Keratinocyte (primary cell): Measurements from ENCODE around the gene NBEA. TPM values are rescaled to one million over a fixed set of nuclear protein-coding genes. Genes with fewer than 3 reads are reported as not detected.

ENCODE experiments used
- DNase-seq: peaks from one replicate; pipeline ENCODE4 v3.0.0-alpha.2; 2011; ENCODE audit warnings: low read depth, missing footprints, low spot score
- FAIRE-seq: peaks from 2 replicates; lab custom pipeline; 2011; peaks lifted over from hg19 to GRCh38; lab: Jason Lieb, UNC
- H2AFZ ChIP-seq: 2 replicates; pipeline ENCODE4 v1.6.0; 2012; ENCODE audit warnings: low read length, control low read depth, inconsistent platforms; ENCODE audit not compliant: control insufficient read depth
- H3K27ac ChIP-seq: 2 replicates; pipeline ENCODE4 v1.5.1; 2011; ENCODE audit warnings: low read length; ENCODE audit not compliant: control insufficient read depth, insufficient read depth
- H3K27me3 ChIP-seq: 3 replicates; pipeline ENCODE4 v1.6.0; 2011; ENCODE audit warnings: low read length; ENCODE audit not compliant: control insufficient read depth, insufficient read depth; ENCODE audit errors: extremely low read depth
- H3K36me3 ChIP-seq, 2 experiments: 2 replicates in 1 of 2; 3 replicates in 1 of 2; pipeline ENCODE4 v1.5.1; 2011; ENCODE audit warnings: low read length in 2 of 2, mild to moderate bottlenecking in 1 of 2; ENCODE audit not compliant: control insufficient read depth in 2 of 2, insufficient read depth in 2 of 2; ENCODE audit errors: extremely low read depth in 1 of 2
- H3K4me1 ChIP-seq: 3 replicates; pipeline ENCODE4 v1.5.1; 2011; ENCODE audit warnings: low read length; ENCODE audit not compliant: control insufficient read depth, insufficient read depth; ENCODE audit errors: extremely low read depth
- H3K4me2 ChIP-seq: 3 replicates; pipeline ENCODE4 v1.6.0; 2011; ENCODE audit warnings: low read depth, low read length; ENCODE audit not compliant: control insufficient read depth, insufficient read depth; ENCODE audit errors: extremely low read depth
- H3K4me3 ChIP-seq, 3 experiments: fragments of 200-600 bp in 1 of 3; sonication (generic) in 1 of 3; 2 replicates in 2 of 3; 3 replicates in 1 of 3; pipeline ENCODE4 v1.5.1; 2011 to 2016; ENCODE audit warnings: low read length in 3 of 3, mild to moderate bottlenecking in 3 of 3, control low read depth in 2 of 3, inconsistent platforms in 1 of 3, low read depth in 1 of 3, mixed read lengths in 1 of 3, mixed run types in 1 of 3, moderate library complexity in 1 of 3; ENCODE audit not compliant: control insufficient read depth in 2 of 3, insufficient read depth in 2 of 3; ENCODE audit errors: extremely low read depth in 1 of 3
- H3K79me2 ChIP-seq: 2 replicates; pipeline ENCODE4 v1.6.0; 2012; ENCODE audit warnings: low read length; ENCODE audit not compliant: control insufficient read depth, insufficient read depth
- H3K9ac ChIP-seq: 3 replicates; pipeline ENCODE4 v1.6.0; 2011; ENCODE audit warnings: low read length; ENCODE audit not compliant: control insufficient read depth, insufficient read depth; ENCODE audit errors: extremely low read depth
- H3K9me1 ChIP-seq: 3 replicates; pipeline ENCODE4 v1.6.0; 2011; ENCODE audit warnings: low read length; ENCODE audit not compliant: control insufficient read depth, insufficient read depth; ENCODE audit errors: extremely low read depth
- H3K9me3 ChIP-seq: 2 replicates; pipeline ENCODE4 v1.5.1; 2012; ENCODE audit warnings: low read depth, low read length; ENCODE audit not compliant: control insufficient read depth
- H4K20me1 ChIP-seq: 3 replicates; pipeline ENCODE4 v1.6.0; 2011; ENCODE audit warnings: low read length; ENCODE audit not compliant: control insufficient read depth, insufficient read depth; ENCODE audit errors: extremely low read depth
- EZH2 ChIP-seq: IDR thresholded peaks from one replicate; pipeline ENCODE4 v1.6.1; 2012; ENCODE audit warnings: inconsistent platforms, mild to moderate bottlenecking, low read length, moderate library complexity
- dilution Hi-C: fragments of 300-500 bp; cut with MboI; formaldehyde crosslinking; loops from one replicate; pipeline ENCODE4 v1.7.0; 2020; ENCODE audit warnings: low sequenced_read_pairs; ENCODE audit not compliant: extremely low pct_ligation_motif_present
- polyA plus RNA-seq, 5 experiments: library from polyadenylated mRNA; depleted of rRNA in 3 of 5; stranded (reverse) in 3 of 5; stranded (forward) in 1 of 5; unstranded in 1 of 5; fragments of >200 nt; gene quantifications; 1 replicate in 1 of 5; 2 replicates in 3 of 5; 3 replicates in 1 of 5; pipeline versions ENCODE4 v1.2.1 to v1.2.3, GENCODE V29; 2011 to 2012; ENCODE audit warnings: missing spikeins in 2 of 5, low read depth in 1 of 5, low replicate concordance in 1 of 5
- TF ChIP-seq, protein P1 (sequence below), 3 experiments: IDR thresholded peaks in 1 of 3; conservative IDR thresholded peaks in 1 of 3; optimal IDR thresholded peaks in 1 of 3; 2 replicates in 2 of 3; 3 replicates in 1 of 3; pipeline versions ENCODE3 to v1.5.1; 2011; ENCODE audit warnings: low read length in 3 of 3, mild to moderate bottlenecking in 3 of 3, moderate library complexity in 2 of 3, control low read depth in 1 of 3, inconsistent platforms in 1 of 3; ENCODE audit not compliant: insufficient read depth in 2 of 3; ENCODE audit errors: extremely low read depth in 1 of 3

Gene NBEA
- polyA plus RNA-seq, 1 donor (not counting 4 experiments of a cell fraction or from before 2014, with no cell fraction given) = 0.05 TPM

- DNase-seq = no peak
- Histone ChIP-seq H3K9me1 (no peaks in the 10 kb centered on the region), H3K36me3 (no peaks in the 10 kb centered on the region), H3K4me3 (no peak overlapping the region), H3K27me3 (peaks cover 20% of the 10 kb centered on the region), H3K27ac (no peak overlapping the region), H3K79me2 (no peaks in the 10 kb centered on the region), H3K9me3 (no peaks in the 10 kb centered on the region), H3K9ac (no peak overlapping the region), H3K4me1 (no peaks in the 10 kb centered on the region), H2AFZ (no peak overlapping the region), H4K20me1 (no peaks in the 10 kb centered on the region), H3K4me2 (no peak overlapping the region)
- TF ChIP-seq, protein P1, sequence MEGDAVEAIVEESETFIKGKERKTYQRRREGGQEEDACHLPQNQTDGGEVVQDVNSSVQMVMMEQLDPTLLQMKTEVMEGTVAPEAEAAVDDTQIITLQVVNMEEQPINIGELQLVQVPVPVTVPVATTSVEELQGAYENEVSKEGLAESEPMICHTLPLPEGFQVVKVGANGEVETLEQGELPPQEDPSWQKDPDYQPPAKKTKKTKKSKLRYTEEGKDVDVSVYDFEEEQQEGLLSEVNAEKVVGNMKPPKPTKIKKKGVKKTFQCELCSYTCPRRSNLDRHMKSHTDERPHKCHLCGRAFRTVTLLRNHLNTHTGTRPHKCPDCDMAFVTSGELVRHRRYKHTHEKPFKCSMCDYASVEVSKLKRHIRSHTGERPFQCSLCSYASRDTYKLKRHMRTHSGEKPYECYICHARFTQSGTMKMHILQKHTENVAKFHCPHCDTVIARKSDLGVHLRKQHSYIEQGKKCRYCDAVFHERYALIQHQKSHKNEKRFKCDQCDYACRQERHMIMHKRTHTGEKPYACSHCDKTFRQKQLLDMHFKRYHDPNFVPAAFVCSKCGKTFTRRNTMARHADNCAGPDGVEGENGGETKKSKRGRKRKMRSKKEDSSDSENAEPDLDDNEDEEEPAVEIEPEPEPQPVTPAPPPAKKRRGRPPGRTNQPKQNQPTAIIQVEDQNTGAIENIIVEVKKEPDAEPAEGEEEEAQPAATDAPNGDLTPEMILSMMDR (optimal IDR thresholded peaks at IDR 0.05 in 1 of 3, IDR thresholded peaks at IDR 0.05 in 1 of 3, conservative IDR thresholded peaks at IDR 0.05 in 1 of 3; ENCODE audit: extremely low read depth in 1 of 3, insufficient read depth in 2 of 3, low read length in 3 of 3) = no peak
- TF ChIP-seq EZH2 = no peak
- dilution Hi-C loops = no loop called here
- no peak for FAIRE-seq
These were observed 2.7 kb downstream of the NBEA start for GRCh38 chr13:34944751-34945150.

GRCh38 chr13:34951528-34951927, 9.5 kb downstream of the NBEA start:
- no peak for DNase-seq
- no peak for FAIRE-seq
- no peaks in the 10 kb centered on the region for H3K36me3 ChIP-seq
- H3K27me3 ChIP-seq = no peaks in the 10 kb centered on the region
- H3K4me1 ChIP-seq = no peaks in the 10 kb centered on the region
- H3K4me2 ChIP-seq = no peak overlapping the region
- no peak overlapping the region for H3K9ac ChIP-seq
- H3K27ac ChIP-seq = no peak overlapping the region
- H3K79me2 ChIP-seq = no peaks in the 10 kb centered on the region
- no peaks in the 10 kb centered on the region for H3K9me1 ChIP-seq
- H3K4me3 ChIP-seq = no peak overlapping the region
- no peak overlapping the region for H2AFZ ChIP-seq
- no peak for TF ChIP-seq EZH2
- TF ChIP-seq, protein P1 (optimal IDR thresholded peaks at IDR 0.05 in 1 of 3, IDR thresholded peaks at IDR 0.05 in 1 of 3, conservative IDR thresholded peaks at IDR 0.05 in 1 of 3; ENCODE audit: extremely low read depth in 1 of 3, insufficient read depth in 2 of 3, low read length in 3 of 3) = no peak
- dilution Hi-C loops = no loop called here
- H3K9me3 ChIP-seq = no peaks in the 10 kb centered on the region
- H4K20me1 ChIP-seq = no peaks in the 10 kb centered on the region
